Kidney capillary endothelial cell (primary cell): ENCODE measurements around the gene UBASH3B.

Experiments used
- DNase-seq: peaks from one replicate; pipeline ENCODE4 v3.0.0-alpha.2; 2018; ENCODE audit warnings: low spot score

The UBASH3B gene

GRCh38 chr11:122785031-122785541 is 129.6 kb downstream of the UBASH3B start:
- no peak for DNase-seq

DNA sequence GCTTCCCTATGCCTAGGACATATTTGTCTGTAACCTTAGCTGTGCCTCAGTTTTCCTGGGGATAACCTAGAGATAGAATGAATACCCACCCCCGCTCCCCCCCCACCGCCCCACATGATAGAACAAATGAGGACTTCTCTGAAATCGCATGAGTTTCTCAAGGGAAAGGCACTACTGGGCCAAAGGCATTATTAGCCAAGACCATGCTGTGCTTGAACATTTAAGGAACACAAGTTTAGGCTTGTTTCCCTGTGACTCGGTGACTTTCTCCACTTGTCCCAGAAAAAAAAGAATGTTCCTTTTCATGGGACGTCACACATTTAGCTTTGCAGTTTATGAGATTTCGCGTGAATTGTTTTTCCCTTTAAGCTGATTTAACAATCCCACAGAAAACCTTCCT is 131.4 kb downstream of the UBASH3B start:
- no peak for DNase-seq

GRCh38 chr11:122788781-122789535 is 133.4 kb downstream of the UBASH3B start:
- no peak for DNase-seq

DNA sequence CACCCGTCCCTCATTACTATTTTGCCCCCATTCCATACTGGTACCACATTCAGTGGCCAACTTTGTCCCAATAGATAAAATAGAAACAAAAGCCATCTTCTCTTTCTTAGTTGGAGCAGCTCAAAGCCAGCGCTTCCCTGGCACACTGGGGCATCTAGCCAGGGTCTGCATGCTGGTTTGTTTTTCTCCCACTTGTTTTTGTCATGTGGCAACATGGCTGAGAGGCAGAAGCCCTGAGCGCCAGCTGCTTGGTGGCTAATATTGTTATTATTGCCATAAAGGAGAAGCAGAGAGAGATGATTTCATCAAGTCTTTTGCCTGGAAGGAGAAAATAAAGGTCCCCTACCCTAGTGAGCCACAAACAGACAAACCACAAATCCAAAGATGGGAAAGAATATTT is 134.4 kb downstream of the UBASH3B start:
- DNase-seq: no peak

DNA sequence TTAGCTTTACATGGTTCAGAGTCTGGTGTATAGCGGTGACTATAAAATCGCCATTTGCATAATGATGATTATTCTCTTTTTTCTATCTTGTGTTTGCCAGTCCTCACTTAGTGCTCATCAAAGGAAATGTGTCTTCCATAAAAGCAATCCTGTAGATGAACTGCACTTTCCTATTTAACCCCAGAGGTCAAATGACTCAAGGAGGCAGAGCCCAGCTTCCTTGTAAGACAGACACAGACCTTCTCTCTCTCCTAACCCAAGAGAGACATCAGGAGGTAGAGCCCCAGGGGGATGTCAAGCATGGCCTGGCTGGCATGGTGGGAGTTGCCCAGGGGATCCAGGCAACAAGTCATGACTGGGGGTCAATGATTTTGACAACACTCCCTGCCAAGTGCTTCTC is 135.9 kb downstream of the UBASH3B start:
- no peak for DNase-seq

DNA sequence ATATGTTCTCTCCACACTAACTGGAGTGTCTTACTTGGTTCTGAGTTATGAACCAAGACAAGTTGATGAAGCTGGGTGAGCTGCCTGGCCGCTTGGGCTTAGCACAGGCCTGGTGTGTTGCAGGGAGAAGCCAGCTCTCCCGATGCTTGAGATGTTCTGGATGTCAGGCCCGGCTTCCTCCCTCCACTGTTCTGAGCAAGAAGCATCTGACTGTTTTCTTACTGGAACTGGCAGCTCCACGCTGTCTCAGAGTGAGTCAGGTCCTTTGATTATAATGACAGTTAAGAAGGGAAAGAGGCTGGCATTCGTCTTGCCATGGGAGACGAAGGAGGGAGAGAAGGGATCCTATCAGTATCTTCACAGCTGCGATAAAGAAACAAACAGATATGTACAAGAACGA is 136.3 kb downstream of the UBASH3B start:
- DNase-seq: peak; percentile 42

- DNase-seq: no peak
Observed at GRCh38 chr11:122793515-122793914, 138.0 kb downstream of the UBASH3B start.

GRCh38 chr11:122795307-122795706 is 139.8 kb downstream of the UBASH3B start:
- DNase-seq: no peak

GRCh38 chr11:122796128-122796717 is 140.7 kb downstream of the UBASH3B start:
- DNase-seq: peak; percentile 38

GRCh38 chr11:122797651-122798050 is 142.1 kb downstream of the UBASH3B start:
- no peak for DNase-seq

DNA sequence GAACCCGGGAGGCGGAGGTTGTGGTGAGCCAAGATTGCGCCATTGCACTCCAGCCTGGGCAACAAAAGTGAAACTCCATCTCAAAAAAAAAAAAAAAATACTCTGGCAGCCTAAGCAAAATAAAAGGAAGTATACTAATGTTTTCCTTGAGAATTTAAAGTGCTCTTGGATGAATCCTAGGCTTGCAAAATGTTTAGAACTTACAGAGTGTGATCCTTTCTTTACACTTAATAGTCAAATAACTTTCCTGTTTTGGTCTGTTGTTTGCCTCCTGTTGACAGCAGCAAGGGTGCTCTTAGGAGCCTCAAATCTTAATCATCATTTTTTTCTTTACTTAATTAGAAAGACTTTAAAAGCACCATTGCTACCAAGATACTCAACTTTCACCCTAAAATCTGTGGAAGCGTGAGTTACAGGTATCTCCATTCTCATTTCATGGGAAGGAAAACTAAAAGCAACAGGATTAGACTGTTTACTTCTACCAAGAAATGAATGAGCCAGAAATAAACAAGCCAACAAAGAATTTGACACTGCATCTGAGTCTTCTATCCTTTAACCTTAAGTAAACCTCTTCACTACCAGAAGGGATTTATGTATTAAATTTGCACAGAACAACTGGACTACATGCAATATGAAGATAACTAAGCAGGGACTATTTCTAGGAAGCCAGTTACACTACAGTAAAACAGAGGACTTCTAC is 144.0 kb downstream of the UBASH3B start:
- DNase-seq: no peak

DNA sequence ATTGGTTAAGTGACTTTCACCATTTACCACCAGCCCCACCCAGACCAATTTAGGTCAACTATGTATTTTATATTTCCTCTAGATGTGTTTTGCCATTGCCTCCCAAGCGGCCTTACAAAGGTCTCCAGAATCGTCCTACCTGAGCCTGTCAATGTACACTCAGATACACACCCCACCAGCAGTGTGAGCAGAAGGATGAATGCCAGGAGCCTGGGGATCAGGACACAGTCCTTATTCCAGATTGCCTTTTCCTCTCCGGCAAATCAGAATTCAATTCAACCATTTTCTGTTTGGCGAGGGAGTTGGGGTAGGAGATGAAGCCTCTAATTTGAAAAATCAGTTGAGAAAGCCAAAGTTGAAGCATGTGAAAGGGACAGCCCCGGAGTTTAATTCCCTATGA is 147.4 kb downstream of the UBASH3B start:
- DNase-seq: no peak

- DNase-seq: no peak
Observed at GRCh38 chr11:122803306-122803705, 147.8 kb downstream of the UBASH3B start.

DNA sequence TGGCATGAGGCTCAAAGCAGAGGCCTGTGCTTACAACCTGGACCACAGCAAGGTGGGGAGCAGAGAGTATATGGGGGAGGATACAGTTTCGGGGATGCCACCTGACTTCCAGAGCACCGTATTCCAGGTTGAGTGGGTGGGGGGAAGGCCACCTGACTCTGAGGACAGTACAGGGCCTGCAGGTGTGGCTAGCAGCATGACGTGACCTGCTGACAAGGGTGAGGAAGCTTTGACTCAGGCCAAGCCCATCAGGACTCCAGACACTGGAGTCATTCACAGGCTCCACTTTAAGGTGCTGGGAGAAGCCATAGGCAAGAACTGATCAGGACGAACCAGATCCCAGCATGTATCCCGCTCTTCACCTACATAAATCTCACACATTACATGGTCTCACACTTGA is 148.2 kb downstream of the UBASH3B start:
- DNase-seq: no peak

DNA sequence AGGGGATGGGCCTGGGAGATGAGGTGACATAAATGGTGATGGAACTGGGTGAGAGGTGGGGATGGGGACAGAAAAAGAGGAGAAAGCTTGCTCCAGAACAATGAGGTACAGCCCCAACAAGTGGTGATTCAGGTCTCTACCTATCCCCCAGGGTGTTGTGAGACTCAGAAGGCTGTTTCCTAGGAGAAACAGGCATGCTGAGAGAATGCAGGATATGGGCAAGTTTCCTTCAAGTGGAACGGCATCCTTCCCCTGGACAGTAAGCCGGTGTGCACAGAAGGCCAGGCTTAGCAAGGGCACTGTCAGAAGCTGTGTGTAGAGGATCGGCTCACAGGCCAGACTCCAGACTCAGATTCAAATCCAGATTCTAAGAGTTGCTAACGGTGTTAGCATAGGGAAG is 148.6 kb downstream of the UBASH3B start:
- DNase-seq: no peak

GRCh38 chr11:122804796-122805195 is 149.3 kb downstream of the UBASH3B start:
- DNase-seq: no peak

DNA sequence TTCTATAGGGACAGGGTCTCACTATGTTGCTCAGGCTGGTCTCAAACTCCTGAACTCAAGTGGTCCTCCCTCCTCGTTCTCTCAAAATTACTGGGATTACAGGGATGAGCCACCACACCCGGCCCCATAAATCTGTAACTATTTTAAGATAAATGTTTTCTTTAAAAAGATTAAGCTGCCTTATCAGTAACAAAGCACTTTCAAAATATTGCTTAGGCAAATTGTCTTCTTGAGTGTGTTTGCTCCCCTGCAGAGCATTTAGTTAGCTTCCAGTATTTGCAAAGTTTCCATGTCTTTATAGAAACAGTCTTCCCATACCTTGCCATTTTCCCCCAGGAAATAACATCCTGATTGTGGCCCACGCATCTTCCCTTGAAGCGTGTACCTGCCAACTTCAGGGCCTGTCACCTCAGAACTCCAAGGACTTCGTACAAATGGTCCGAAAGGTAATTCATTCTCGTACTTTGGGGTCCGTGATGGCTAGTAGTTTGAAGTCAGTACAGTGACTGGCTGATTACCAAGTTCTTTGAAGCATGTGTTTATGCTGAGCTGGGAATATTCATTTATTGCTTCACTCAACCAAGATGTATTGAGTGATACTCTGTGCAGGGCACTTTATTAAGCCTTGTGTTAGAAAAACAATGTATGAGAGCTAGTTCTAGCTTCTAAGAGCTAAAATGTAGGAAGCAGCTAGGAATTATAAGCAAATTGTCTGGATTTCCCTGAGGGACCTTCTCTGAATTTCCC is 152.4 kb downstream of the UBASH3B start:
- DNase-seq: no peak

DNA sequence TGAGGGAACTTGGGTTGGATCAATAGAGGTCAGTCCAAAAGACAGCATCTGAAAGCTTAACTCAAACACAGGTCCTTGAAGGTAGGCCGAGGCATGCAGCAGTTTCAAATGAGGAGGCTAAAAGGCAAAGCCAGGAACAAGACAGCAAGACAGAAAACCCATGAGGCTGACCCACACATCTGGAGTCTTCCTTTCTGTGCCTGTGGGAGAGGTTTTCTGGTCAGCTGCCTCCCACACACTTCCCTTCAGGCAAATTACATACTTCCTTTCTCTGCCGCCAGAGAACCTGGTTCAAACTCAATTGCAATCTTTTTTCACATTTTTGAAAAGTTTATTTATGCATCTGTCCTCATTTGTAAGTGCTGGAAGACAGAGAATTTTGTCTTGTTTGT is 153.0 kb downstream of the UBASH3B start:
- no peak for DNase-seq

GRCh38 chr11:122809866-122810265 is 154.3 kb downstream of the UBASH3B start:
- no peak for DNase-seq

GRCh38 chr11:122811721-122812120 is 156.2 kb downstream of the UBASH3B start:
- no peak for DNase-seq

DNA sequence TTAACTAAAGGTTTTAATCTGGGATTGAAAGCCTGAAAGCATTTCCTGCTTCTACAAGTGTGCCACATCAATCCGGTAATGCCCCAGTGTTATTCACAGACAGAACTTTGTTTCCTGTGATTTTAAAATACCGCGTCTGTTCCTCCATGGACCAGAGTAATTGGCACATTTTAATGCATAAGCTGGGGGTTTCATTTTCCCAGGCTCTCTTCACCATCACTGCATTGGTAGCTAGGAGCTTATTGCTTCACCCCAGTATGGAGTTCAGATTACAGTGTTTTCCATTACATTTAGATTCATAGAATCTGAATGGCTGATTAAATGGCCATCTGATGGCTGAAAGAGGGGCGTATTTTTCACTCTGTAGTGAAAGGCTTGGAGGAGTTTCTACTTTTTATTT is 157.1 kb downstream of the UBASH3B start:
- DNase-seq: no peak

- DNase-seq: no peak
Observed at GRCh38 chr11:122813176-122813893, 157.8 kb downstream of the UBASH3B start.
